SIG-M5 (cell line): Measurements from ENCODE around the gene TEKTIP1.
A peak's percentile ranks its signal among the peaks of the same experiment; 100 is the strongest.
"Not testable (repeated sequence)": the region's sequence is repeated elsewhere in the genome, so short reads cannot be mapped to it uniquely, and the experiment has no call there.

Source experiments
- DNase-seq: peaks from one replicate; lab custom pipeline; 2025; lab: John Stamatoyannopoulos, UW

The TEKTIP1 gene

GRCh38 chr19:3557461-3558248 lies 18.7 kb downstream of the TEKTIP1 start, which contains the start of gene MFSD12:
Gene MFSD12 (minus strand): TSS chr19:3557586. CDS start chr19:3557403, 183 bp downstream.
- DNase-seq, result no peak

DNA sequence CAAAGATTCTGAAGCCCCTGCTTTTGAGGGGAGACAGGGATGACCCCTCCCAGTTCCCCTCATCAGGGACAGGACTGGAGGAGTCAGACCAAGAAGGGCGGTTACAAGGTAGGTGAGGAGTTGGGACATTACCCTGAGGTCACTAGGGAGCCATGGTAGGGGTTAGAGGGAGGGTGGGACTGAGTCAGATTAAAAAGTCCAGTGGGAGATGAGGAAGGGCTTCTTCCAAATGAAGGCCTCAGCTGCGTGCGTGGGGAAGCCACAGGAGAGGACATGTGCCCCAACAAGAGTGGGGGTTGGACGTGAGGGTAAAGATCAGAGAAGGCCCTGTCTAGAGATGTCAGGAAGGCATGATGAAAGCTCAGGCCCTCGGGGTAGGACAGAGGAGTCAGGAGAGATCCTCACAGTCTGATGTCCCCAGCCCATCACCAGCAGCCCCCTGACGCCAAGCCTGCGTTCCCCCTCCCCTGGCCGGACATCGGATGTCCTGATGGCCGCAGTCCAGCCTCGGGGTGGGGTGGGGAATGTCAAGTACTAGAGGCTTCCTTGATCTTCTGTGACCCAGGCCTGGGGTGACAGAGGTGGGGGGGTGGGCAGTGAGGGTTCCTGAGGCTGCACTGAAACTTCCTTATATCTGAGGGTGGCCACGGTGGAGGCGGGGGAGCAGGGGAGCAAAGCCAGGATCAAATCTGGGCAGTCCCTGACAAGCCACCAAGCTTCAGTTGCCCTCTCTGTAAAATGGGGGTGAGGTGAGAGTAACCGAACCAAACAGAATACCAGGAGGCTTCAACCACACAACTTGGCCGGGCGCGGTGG lies 24.9 kb downstream of the TEKTIP1 start:
- no peak for DNase-seq

- no peak for DNase-seq
Observed at GRCh38 chr19:3565139-3565538, 26.2 kb downstream of the TEKTIP1 start.

GRCh38 chr19:3570042-3570441 lies 31.1 kb downstream of the TEKTIP1 start:
- DNase-seq, result not testable (repeated sequence)

DNA sequence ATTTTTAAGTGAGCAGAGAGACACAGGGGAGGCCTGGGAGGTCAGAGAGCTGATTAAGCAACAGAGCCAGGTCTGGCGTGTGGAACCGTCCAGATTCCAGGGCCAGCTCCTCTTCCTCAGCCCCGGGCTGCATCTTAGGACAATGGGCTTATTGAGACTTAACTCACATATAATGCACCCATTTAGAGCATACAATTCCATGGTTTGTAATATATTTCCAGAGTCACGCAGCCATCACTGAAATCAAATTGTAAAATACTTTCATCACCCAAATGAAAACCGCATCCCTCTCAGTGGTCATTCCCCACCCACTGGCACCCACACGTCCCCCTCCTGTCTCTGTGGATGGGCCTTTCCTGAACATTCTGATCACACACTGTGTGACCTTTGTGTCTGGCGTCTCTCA lies 31.6 kb downstream of the TEKTIP1 start:
- DNase-seq, result no peak

- DNase-seq, result peak; percentile 92
Observed at GRCh38 chr19:3572132-3572854, 33.3 kb downstream of the TEKTIP1 start.

- no peak for DNase-seq
Observed at GRCh38 chr19:3572855-3573161, 33.8 kb downstream of the TEKTIP1 start, which contains the start of gene HMG20B. Gene HMG20B (plus strand): TSS chr19:3572944. CDS start chr19:3573310, 366 bp downstream.

GRCh38 chr19:3573162-3573857 lies 34.3 kb downstream of the TEKTIP1 start:
- DNase-seq, result no peak

GRCh38 chr19:3573858-3574637 lies 35.1 kb downstream of the TEKTIP1 start:
- peak; percentile 80 for DNase-seq

- DNase-seq, result no peak
Observed at GRCh38 chr19:3575260-3575741, 36.3 kb downstream of the TEKTIP1 start.

- no peak for DNase-seq
Observed at GRCh38 chr19:3575949-3576673, 37.1 kb downstream of the TEKTIP1 start.

- DNase-seq, result no peak
Observed at GRCh38 chr19:3576696-3577443, 37.9 kb downstream of the TEKTIP1 start.

GRCh38 chr19:3577723-3578344 lies 38.9 kb downstream of the TEKTIP1 start:
- no peak for DNase-seq

GRCh38 chr19:3578390-3578789 lies 39.4 kb downstream of the TEKTIP1 start:
- DNase-seq, result no peak

DNA sequence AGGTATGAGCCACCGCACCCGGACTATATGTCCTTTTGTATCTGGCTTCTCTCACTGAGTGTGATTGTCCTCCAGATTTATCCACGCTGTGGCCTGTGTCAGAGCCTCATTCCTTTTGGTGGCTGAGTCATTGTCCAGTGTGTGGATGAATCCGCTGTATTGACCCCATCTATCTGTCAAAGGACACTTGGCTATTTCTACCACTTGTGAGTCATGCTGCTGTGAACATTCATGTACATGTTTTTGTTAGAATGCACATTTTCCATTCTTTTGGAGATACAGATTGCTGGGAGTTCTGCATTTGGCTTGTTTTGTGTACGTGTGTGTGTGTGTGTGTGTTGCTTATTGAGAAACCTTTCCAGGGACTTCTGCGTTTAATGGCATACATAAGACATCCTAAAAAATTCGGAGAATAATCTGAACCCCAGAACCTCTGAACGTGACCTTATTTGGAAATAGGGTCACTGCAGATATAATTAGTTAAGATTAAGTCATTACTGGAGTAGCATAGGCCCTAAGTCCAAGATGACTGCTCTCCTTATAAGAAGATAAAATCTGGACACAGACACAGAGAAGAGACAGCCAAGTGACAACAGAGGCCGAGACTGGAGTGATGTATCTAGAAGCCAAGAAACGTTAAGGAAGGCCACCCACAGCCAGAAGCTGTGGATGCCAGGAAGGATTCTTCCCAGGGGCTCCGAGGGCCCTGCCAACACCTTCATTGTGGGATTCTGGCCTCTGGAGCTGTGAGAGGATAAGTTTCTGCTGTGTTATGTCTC lies 41.4 kb downstream of the TEKTIP1 start:
- DNase-seq, result no peak

GRCh38 chr19:3581792-3582191 lies 42.8 kb downstream of the TEKTIP1 start:
- DNase-seq, result not testable (repeated sequence)

DNA sequence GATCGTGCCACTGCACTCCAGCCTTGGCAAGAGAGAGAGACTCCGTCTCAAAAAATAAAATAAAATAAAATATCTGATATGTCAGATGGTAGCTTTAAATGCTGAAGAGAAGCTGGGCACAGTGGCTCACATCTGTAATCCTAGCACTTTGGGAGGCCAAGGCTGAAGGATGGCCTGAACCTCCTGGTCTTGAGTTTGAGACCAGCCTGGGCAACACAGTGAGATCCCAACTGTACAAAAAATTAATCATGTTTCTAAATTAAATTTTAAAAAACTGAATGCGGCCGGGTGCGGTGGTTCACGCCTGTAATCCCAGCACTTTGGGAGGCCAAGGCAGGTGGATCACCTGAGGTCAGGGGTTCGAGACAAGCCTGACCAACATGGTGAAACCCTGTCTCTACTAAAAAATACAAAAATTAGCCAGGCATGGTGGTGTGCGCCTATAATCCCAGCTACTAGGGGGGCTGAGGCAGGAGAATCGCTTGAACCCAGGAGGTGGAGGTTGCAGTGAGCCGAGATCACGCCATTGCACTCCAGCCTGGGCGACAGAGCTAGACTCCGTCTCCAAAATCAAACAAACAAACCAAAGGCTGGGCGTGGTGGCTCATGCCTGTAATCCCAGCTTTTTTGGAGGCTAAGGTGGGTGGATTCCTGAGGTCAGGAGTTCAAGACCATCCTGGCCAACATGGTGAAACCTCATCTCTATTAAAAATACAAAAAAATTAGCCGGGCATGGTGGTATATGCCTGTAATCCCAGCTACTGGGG lies 45.2 kb downstream of the TEKTIP1 start:
- DNase-seq, result not testable (repeated sequence)
